HG03439 (cell line): ENCODE data around the gene PCSK2.
"Not testable (repeated sequence)": the region's sequence is repeated elsewhere in the genome, so short reads cannot be mapped to it uniquely, and the experiment has no call there.

Experiments used
- ATAC-seq: cut with Tn5 transposase; IDR thresholded peaks from one replicate; pipeline ENCODE4 v1.9.1; 2021; ENCODE audit warnings: mild to moderate bottlenecking, moderate library complexity; ENCODE audit not compliant: unreplicated experiment

PCSK2 gene

GRCh38 chr20:17226410-17227218 lies at the start of gene PCSK2:
Gene PCSK2 (plus strand): TSS chr20:17227040. CDS start chr20:17227306, 266 bp downstream.
- no peak for ATAC-seq

- no peak for ATAC-seq
Observed at GRCh38 chr20:17177341-17177740, 49.5 kb upstream of the PCSK2 start.

DNA sequence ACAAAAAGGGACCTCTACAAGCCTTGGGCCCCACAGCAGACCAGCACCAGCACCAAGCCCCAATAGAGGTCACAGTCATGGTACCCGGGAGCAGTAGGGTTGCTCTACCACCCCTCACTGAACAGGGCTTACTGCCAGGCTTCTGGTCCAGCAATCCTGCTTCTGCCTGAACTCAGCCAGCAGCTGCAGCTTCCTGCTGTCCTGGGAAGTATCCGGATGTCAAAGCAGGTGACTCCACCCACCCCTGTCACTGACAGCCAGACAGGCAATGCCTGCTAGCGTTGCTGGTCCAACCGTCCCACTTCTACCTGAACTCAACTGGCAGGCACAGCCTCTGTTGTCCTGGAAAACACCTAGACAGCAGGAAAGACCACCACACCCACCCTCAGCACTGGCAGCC lies 47.0 kb upstream of the PCSK2 start:
- ATAC-seq, result no peak

GRCh38 chr20:17189976-17190695 lies 36.7 kb upstream of the PCSK2 start:
- ATAC-seq, result no peak

DNA sequence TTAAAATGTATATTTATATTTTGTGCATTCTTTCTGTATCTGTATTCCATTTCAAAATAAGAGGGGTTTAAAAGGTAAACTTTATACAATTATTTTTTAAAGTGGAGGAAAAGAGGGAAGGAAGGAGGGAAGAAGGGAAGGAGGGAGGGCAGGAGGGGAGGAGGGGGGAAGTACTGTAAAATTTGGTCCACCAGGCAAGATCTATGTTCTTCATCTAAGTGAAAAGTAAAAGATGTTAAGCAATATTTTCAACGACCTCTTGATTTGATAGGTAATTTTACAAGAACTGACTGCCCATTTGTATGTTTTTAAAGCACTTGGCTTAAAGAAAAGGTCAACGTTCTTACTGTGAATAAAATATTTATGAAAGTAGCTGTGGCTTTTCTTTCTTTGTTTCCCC lies 29.8 kb upstream of the PCSK2 start:
- no peak for ATAC-seq

GRCh38 chr20:17202030-17202429 lies 24.8 kb upstream of the PCSK2 start:
- ATAC-seq, result no peak

DNA sequence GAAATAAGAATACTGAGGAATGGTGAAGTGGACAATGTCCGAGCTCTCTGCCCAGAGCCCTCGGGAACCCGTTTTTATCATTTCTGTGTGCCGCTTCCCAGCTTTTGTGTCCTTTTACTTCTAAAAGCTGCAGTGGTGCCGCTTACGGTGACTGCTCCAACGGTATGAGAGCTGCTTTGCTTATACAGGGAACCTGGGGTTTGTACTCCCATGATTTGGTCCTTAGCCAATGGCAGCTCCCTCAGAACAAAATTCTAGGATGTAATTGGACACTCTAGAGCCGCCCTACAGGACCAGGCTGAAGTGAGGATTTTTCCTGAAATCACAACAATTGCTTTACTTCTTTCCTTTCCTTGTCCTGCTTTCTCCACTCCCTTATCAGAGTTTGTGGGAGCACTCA lies 24.2 kb upstream of the PCSK2 start:
- no peak for ATAC-seq

- ATAC-seq, result no peak
Observed at GRCh38 chr20:17205084-17205813, 21.6 kb upstream of the PCSK2 start.

DNA sequence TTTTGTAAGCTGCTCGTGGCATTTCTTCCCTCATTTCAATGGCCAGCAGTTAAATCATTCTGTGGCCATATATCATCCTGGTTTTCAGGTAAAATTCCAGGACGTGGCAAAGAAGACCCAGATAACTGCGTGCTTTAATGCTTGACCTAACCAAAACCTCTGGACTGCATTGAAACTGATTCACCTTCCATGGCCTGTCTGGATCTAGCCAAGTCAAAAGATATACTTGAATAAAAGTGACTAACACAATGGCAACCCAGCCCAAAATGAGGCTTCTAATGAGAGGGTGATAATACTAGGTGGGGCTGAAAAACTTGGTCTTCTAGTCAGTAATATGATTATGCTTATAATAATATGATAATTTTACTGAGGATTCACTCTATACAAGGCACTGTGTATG lies 16.5 kb upstream of the PCSK2 start:
- no peak for ATAC-seq

- ATAC-seq, result no peak
Observed at GRCh38 chr20:17210983-17211382, 15.9 kb upstream of the PCSK2 start.

DNA sequence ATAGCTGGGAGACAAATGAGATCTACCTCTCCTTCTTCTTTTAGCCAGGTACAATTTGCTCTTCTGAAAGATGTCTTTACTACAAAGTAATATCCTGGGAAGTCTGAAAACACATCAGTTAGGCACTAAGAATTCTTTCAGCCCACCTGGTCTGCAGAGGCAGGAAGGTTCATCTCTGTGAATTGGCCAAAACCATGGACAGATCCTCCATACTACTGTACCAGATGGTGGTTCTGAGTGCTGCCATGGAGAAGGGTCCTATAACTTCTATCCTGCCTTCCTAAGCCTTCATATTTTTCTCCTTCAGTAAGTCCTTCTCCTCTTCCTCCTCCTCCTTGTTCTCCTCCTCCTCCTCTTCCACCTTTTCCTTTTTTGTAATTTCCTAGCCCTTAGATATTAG lies 11.7 kb upstream of the PCSK2 start:
- no peak for ATAC-seq

DNA sequence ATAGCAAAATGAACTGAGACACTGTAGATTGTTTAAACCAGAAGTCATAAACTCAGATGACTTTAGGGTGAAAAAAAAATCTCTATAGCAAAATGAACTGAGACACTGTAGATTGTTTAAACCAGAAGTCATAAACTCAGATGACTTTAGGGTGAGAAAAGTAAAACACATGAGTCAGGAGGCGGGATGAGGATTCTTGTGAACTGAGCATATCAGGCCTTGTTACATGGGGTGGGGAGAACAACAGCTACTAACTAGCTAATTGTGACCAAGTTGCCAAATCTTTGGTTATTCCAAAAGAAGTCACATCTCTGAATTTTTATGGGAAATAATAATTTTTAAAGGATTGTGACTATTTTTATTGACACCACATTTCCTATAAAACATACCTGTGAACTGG lies 7.0 kb upstream of the PCSK2 start:
- ATAC-seq, result not testable (repeated sequence)

GRCh38 chr20:17223553-17223952 lies 3.3 kb upstream of the PCSK2 start:
- no peak for ATAC-seq

- no peak for ATAC-seq
Observed at GRCh38 chr20:17225851-17226409, 910 bp upstream of the PCSK2 start.

DNA sequence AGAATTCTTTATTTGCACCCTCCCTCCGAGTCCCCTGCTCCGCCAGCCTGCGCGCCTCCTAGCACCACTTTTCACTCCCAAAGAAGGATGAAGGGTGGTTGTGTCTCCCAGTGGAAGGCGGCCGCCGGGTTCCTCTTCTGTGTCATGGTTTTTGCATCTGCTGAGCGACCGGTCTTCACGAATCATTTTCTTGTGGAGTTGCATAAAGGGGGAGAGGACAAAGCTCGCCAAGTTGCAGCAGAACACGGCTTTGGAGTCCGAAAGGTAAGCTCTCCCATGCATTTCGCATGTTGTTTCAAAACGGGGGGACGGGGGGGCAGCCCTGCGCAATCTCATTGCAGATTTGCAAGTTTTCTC lies 357 bp downstream of the PCSK2 start:
- no peak for ATAC-seq

GRCh38 chr20:17227669-17228623 lies 1.1 kb downstream of the PCSK2 start:
- ATAC-seq, result no peak

- no peak for ATAC-seq
Observed at GRCh38 chr20:17228624-17229061, 1.8 kb downstream of the PCSK2 start.

- ATAC-seq, result no peak
Observed at GRCh38 chr20:17229256-17229655, 2.4 kb downstream of the PCSK2 start.

GRCh38 chr20:17233626-17234025 lies 6.8 kb downstream of the PCSK2 start:
- no peak for ATAC-seq

DNA sequence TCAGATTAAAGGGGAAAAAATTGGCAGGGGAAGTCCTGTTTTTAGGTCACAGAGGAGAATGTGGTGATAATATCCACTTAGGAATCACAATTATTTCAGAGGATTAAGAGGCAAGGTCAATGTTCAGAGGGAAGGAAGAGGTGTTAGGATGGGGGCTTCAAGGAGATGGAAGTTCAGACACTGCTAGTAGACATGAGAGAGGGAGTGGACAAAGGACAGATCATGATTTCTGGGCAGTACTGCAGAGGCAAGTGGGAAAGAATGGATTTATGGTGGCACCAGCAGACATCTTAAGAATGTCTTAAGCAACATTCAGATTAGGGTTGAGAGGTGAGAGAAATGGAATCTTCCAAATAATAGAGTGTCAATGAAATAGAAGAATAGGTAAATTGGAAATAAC lies 9.9 kb downstream of the PCSK2 start:
- no peak for ATAC-seq
